Activated CD8-positive, alpha-beta memory T cell treated with anti-CD3 and anti-CD28 coated beads, Interleukin-2, amount 50 U/mL, for 48 hours (primary cell): Measurements from ENCODE around the gene PKN2.

Source experiments
- DNase-seq: peaks from one replicate; pipeline ENCODE4 v3.0.0-alpha.2; 2020

The PKN2 gene

DNA sequence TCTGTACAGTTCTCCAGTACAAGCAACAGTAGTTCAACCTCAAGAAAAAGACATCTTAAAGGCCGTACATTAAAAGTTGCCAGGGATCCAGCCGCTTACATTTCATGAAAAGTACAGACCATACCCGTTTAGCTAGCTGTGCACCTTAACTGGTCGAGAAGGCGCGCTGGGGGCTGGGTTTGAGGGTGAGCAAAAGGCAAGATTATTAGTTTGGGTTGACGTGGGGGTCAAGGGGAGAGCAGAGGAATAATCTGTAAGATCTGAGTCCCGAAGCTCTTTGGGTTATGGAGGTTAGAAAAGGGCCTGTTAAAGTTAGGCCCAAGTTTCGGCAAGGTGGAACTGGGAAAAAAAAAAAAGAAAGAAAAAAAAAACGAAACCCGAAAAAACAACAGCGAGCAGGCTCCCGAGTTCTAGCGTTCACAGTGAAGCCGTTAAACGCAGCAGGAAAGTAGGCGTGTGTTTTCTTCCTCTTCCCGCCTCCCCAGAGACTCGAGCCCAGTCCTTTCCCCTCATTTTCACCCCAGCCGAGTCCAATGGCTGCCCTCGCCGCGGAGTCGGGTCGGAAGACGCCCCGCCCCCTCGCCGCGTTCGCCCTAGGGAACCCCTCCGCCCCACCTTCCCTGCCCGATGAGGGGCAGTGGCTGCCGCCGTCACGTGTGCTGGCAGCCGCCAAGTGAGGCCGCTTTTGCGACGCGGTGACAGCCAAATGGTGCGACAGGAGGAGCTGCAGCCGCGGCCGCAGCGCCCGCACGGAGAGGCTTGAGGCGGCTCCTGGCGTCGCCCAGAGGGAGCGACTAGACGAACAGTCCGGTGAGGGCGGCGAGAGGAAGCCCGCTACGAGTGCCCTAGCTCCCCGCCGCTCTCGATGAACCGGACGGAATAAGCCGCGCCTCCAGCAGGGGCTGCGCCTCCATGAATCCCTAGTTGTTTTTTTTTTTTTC lies at the start of gene PKN2:
Gene PKN2, plus strand, starts transcription at position 733 of the 941 bp plus-strand sequence. CDS start 308 bp downstream, outside the sequence.
- peak; percentile 99 for DNase-seq

DNA sequence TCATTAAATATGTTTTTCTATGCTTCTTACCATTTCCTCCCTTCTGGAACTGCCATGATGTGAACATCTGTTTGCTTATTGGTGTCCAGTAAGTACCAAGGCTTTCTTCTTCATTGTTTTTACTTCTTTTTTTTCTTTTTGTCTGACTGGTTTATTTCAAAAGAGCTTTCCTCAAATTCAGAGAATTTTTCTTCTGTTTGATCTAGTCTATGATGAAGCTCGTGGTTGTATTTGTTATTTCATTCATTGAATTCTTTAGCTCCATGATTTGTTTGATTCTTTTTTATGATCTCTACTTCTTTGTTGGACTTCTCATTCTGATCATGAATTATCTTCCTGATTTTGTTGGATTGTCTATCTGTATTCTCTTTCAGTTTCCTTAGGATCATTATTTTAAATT lies 49.5 kb upstream of the PKN2 start:
- no peak for DNase-seq

DNA sequence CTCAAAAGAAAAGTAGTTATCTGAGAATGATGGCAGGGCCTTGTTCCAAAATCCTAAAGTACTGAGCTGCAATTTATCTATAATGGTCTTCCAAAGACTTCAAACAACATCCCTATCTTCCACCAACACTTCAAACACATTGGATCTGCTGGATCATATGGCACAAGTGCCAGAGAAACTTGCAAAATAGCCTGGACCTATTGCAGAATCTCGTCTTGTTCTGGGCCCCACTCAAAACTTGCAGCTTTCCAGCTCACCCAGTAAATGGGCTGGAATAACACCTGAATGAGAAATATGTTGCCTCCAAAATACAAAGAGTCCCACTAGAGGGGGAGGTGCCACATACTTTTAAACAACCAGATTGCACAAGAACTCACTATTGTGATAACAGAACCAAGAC lies 44.0 kb upstream of the PKN2 start:
- DNase-seq: no peak

DNA sequence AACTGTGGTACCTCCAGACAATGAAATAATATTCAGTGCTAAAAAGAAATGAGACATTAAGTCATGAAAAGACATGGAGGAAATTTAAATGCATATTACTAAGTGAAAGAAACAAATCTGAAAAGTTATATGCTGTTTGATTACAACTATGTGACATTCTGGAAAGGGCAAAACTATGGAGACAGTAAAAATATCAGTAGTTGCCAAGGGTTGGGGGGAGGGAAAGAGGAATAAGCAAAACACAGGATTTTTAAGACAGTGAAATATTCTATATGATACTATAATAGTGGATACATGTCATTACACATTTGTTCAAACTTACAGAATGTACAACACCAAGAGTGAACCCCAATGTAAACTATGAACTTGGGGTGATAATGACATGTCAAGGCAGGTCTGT lies 38.2 kb upstream of the PKN2 start:
- no peak for DNase-seq

DNA sequence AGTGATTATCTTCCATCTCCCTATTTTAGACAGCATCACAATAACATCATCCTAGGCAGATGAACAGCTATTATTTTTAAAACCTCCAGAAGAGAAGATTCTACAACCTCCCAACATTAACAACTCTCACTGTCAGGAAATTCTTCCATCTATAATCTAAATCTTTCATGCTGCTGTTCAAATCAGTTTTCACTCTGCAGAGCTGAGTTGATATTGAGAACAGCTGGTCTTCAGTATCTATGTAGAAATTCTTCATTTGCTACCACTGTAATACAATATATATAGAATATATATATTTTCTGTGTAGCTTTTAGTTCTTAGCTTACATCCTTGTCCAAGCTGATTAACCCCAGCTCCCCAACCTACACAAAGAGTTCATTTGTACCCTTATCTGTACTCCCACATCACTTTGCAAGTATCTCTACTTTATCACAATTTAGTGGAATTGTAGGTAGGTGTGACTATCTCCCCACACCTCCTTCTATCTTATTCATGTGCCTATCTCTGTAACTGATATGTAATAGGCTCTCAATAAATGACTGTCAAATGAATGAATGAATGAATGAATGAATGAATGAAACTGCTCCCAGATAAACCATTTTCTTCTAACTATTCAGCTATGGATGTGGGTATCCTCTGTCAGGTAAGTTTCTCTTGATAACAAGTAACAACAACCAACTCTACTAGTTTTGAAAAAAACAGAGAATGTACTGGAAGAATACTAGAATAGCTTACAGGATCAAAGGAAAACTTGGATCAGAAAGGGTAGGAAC lies 37.4 kb upstream of the PKN2 start:
- DNase-seq: no peak

DNA sequence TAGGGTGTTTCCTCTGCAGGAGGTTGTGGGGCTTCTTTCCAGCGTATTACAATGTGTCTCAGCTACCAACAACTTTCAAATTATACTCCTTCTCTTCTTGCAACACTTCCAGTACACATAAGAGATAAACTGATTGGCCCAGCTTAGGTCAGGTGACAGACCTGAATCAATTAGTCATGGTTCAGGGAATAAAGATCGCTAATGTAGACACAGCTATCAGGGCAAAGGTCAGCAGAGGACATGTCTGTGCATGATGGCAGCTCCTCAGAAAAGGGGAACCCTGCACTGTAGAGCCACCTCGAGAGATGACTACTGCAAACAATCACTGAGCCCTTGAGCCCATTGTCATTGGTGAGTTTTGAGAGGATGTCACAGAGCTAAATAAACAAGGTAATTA lies 36.8 kb upstream of the PKN2 start:
- no peak for DNase-seq

DNA sequence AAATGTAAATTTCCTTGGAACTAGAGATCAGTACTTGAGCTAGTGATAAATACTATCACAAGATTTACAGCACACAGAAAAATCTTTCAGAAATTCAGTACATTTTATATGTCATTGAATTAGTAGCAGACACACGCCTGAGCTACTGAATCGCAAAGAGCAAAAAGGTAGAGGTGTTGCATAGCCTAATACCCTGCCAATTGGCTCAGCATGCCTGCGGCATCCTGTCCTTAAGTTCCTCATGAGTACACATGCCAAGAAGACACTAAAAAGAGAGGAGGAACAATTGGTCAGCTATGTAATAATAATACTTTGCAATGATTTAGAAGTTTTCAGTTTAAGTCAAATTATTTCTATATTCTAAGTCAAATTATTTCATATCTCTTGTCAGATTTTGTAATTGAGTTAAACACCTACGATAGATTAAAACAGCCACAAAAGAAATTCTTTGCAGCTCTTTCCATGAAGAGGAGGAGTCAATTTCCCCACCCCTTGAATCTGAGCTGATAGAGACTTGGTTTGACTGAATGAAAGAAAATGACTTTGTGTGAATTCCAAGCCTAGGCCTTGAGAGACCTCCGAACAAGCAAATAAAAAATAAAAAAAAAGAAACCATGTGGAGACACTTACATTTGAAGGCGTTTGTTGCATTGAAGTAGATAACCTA lies 36.2 kb upstream of the PKN2 start:
- DNase-seq: no peak

DNA sequence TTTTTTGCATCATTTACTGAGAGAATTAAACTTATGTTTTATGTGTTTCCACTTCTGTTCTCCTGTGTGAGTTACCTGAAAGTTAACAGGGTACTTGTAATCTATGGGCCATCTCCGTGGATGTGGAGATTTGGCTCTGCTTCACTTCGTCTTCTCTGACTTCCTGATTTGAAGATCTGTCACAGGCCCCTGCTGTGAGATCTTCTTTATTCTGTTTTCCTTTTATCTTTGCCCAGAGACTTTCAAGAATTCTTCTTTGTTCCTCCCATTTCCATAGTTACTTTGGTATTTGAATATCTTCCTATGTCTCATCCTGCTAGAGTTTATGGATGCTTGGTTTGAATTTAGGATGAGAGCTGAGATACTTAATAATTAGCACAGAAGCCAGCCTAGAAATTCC lies 35.4 kb upstream of the PKN2 start:
- no peak for DNase-seq

DNA sequence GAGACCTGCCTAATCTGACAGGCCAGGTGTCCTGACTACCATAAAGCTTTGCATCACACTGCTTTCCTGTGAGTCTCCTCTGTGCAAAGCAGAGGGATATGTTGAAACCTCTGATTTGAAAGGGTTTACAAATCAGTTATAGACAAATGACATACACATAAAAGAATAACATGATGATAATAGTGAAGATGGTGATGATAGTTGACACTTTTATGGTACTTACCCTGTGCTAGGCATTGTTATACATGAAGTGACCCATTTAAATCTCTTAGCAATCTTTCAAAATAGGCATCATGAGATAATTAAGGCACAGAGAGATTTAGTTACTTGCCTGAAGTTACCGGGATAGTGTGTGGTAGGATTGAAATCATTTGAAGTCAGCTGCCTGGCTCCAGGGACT lies 34.1 kb upstream of the PKN2 start:
- no peak for DNase-seq

DNA sequence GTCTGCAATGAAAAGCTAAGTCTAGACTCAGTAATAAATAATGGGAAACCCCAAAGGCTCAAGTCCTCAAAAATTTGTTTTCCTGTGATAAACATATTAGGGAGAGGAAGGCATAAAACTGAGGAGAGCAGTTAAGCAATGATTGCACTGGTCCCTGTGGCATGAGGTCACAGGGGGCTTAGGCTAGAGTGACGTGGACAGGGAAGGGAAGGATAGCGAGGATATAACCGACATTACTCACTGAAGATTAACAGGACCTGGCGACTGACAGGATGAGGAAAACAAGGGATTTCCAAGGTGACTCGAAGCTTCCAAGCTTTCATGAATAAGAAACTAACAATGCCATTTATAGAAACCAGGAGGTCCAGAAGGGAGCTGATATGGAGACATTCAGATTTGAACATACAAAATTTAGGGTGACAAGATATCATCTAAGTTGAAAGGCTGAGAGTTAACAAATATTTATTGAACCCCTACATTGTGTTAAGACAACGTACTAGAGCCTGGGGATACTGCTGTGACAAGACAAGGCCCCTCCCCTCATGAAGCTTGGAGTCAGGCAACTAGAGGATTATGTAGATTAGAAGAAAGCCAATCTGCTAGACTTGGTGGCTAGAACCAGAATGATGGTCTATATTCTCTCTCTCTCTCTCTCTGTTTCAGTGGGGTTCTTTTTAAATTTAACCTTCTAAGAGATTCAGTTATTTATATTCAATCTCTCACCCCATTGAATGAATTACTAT lies 33.2 kb upstream of the PKN2 start:
- no peak for DNase-seq

DNA sequence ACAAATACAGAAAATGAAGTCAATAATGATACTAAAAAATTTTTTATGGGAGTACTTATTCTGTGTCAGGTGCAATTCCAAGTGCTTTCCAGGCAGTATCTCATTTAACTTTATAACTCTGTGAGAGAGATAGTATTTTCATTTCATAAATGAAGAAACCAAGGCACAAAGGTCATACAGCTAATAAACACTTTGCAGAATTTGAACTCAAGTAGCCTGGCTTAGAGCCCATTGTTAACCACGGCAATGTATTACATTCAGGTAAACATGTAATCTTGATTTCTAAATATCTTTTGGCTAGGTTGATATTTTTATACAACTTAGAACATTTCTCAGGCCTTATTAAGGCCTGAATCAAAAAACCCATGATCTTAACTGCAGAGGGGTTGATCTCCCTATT lies 28.9 kb upstream of the PKN2 start:
- DNase-seq: no peak

DNA sequence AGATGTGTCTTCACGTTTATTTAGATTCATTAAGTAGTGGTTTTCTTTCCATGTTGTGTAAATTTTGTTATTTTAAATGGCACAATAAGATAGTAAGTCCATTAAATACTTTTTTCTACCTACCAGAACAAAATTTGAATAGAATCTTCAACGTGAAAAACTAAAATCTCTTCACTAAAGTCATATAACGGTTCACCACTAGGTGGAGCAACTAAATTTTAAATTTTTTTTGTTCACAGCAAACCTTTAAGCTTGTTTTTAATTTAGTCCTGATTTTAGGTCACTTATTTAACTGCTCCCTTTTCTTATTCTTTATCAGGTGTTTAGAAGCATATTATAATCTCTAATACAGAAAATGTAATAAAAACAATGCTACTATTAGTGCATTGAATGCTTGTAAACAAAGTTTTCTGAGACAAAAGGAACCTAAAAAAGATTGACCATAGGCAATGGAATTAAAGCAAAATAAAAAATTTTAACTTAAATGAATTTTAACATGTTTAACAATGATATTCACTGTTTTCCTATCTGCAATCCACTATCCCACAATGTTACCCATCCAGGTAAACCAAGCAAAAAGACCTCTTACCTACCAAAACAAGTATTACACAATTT lies 28.3 kb upstream of the PKN2 start:
- no peak for DNase-seq

DNA sequence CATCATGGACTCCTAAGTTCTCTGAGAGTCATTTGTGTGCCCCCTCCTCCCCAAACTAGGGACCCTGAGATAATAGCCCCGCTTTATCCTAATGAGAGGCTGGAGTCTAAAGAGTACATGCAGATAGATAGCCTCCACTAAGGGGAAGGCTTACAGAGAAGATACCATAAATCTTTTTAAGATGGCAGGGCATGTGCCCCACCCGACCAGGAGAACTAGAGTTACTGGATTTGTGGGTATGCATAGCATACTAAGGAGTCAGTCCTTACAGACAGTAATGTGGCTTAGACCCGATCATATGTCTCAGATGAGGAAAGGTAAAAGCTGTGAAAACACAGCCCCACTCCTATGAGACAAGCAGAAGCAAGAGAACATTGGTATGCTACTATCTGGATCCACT lies 25.7 kb upstream of the PKN2 start:
- no peak for DNase-seq

DNA sequence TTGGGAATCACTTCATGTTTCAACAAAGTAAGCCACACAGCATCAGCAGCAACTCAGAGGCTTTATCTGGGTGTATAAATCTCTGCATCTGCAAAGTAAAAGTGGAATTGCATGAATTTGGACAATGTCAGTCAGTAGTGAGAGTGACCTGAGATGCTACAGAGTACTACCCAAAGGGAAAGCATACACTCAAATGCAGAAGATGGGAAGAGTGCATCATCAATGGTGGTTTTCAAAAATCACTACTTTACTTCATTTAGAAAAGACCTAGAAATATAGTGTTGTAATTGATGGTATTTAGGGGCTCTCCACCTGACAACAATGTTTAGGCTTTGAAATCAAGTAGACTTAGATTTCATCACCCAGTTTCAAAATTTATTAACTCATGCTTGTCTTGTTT lies 24.5 kb upstream of the PKN2 start:
- no peak for DNase-seq

DNA sequence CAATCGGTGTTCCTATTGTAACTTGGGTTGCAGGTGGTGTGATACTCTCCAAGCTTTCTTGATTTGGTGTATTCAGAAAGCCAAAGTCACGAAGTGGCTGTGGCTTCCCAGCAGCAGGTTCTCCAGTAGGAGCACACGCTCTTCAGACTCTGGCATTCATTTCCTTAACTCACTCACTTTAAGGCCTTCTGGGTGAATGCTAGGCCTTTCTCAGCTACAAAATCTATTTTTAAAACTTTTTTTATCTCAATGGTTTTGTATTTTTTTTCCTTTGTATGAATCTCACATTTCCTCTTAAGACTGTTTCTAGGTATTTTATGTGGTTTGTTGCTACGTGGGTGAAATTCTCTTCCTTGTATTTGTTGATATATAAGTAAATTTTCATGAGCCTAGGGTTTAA lies 22.9 kb upstream of the PKN2 start:
- no peak for DNase-seq

DNA sequence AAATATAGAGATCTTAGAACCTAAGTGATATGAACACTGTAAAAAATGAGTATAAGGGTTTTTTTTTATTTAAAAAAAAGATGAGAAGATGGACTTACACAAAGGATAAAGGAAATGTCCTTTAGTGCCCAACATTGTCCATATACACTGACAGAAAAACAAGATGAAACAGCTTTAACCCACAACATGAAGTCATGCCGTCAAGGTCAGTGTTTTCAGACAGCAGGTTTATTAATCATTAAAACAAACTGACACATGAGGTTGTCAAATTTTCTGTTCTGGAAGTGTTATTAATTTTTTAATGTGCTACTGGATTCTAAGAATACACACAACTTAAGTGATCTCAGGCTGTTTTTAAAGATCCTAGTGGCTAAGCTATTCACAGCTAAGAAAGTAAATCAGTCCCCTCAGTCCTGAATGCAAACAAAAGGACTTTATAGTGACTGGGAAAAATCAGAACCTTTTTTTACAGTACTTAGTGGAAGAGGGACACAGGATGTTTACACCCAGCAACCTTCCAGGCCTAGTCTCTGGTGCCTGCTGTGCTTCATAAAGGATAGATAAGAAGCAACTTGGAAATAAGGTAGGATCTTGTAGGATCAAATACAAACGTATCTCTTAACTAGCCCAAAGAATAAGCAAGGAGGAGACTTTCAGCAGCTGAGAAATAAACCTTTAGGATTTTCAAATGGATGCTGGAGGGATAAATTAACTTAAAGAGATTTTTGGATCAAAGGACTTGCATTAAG lies 21.9 kb upstream of the PKN2 start:
- no peak for DNase-seq

DNA sequence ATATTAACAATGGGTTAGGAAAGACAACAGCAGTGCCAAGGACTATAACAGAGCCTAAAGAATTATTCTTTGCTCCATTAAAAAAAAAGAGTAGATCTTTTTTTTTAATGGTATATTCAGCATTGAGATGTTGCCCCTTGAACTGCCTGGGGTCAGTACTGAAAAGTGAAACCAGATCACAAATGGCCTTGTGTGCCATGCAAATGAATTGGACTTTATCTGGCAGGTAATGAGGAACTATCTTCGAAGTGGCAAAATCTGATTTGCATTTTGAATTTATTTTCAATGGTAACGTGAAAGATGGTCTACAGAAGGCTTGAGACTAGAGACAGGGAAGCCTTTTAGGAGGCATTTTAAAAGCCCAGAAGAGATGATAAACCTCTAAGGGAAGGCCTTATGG lies 21.4 kb upstream of the PKN2 start:
- DNase-seq: no peak

DNA sequence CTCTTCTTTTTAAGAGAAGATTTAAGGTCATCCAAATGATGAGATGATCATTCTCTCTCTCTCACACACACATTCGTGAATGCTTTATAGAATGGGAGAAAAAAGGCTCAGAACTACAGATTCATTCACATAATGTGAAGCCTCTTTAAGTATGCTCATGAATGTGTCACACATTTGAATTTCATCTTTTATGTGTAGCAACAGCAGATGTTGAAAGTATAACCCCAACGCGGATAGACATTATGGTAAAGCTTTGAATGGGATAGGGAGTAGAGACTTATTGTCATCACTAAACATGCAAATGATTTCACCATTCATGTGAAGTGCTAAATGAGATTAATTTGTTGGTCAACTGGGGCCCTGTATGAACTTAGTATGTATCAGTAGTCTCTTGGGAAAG lies 15.7 kb upstream of the PKN2 start:
- no peak for DNase-seq

DNA sequence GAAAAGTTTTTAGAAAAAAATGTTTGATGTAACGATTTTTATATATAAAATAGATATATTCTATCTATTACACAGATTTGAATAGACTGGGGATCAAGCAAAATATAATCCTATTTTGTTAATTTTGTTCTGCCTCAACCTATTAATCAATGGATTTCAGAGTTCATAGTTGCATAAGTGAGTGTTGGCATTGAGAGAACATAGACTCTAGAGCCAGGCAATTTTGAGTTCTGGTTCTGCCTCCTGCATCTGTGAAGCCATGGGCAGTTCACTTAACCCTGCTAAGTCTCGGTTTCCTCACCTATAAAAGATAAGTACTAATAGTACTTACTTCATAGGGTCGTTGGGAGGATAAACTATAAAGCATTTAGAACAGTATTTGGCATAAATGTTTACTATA lies 13.6 kb upstream of the PKN2 start:
- DNase-seq: no peak

DNA sequence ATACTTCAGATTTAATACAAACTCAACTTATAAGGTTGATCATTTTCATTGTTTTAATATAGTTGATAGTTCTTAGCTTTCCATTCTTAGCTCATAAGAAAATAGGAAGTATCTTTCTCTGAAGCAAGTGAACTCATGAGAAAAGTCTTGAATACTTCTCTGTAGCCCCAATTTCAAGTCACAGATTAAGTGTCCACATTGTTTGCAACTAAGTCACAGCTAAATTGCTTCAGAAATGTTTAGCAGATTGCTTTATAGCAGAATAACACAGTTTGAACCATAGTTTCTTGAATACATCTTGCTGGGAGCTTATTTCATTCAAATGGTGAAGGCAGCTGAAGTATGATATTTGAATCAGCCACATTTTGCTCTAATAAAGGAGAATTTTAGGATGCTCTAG lies 10.6 kb upstream of the PKN2 start:
- DNase-seq: no peak

DNA sequence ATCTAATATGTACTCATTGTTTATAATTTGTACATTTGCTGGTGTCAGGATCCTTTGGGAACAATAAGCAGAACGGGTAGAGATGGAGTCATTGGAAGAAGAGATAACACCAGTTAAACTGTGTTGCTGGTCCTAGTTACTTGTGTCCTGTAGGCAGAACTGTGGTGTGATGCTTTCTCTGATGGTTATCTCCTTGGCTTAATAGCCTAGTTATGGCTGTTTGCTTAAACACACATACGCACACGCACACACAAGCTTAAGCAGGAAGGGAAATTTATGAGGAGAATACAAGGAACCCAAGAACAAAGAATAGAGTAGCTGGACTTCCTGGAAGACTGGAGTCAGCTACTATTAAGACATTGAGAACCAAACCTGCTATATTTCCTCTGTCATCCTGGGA lies 5.7 kb upstream of the PKN2 start:
- DNase-seq: no peak

DNA sequence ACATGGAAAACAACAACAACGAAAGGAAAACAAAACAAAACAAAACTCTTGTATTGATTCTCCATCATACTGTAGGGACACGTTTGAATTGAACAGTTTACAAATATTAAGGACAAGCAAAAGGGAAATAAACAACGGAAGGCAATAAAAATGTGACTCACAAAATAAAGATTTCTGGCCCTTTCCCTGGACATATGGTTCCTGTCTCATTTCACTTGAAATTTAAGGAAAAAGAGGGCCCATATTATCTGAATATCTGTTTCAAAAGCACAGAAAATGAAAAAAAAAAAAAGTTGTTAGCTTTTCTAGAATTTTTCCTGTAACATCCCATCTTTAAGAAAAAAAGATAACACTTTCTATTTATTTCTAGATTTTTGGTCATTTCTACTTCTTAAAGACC lies 3.6 kb upstream of the PKN2 start:
- no peak for DNase-seq
